ENCODE measurements around the gene ELK1.
"Not testable (repeated sequence)": the region's sequence is repeated elsewhere in the genome, so short reads cannot be mapped to it uniquely, and the experiment has no call there.

The ELK1 gene

GRCh38 chrX:47650164-47651042 is at the start of gene ELK1:
Gene ELK1, minus strand, starts transcription at chrX:47650563. Its CDS starts 9,122 bp downstream, at chrX:47641441.
- DNase-seq (ENCODE audit: low read depth), result peak; percentile 82

- peak; percentile 30 for DNase-seq (ENCODE audit: low read depth)
Measured at GRCh38 chrX:47697181-47697580, 46.8 kb upstream of the ELK1 start.

- no peak for DNase-seq (ENCODE audit: low read depth)
Measured at GRCh38 chrX:47690175-47690574, 39.8 kb upstream of the ELK1 start.

GRCh38 chrX:47687263-47687662 is 36.9 kb upstream of the ELK1 start:
- no peak for DNase-seq (ENCODE audit: low read depth)

GRCh38 chrX:47683829-47684205 is 33.5 kb upstream of the ELK1 start:
- no peak for DNase-seq (ENCODE audit: low read depth)

GRCh38 chrX:47683184-47683828 is 32.9 kb upstream of the ELK1 start:
- no peak for DNase-seq (ENCODE audit: low read depth)

- not testable (repeated sequence) for DNase-seq (ENCODE audit: low read depth)
Measured at GRCh38 chrX:47675959-47676859, 25.8 kb upstream of the ELK1 start.

- no peak for DNase-seq (ENCODE audit: low read depth)
Measured at GRCh38 chrX:47674776-47675175, 24.4 kb upstream of the ELK1 start.

GRCh38 chrX:47665797-47666196 is 15.4 kb upstream of the ELK1 start:
- not testable (repeated sequence) for DNase-seq (ENCODE audit: low read depth)

- DNase-seq (ENCODE audit: low read depth), result no peak
Measured at GRCh38 chrX:47664737-47665136, 14.4 kb upstream of the ELK1 start.

- DNase-seq (ENCODE audit: low read depth), result peak; percentile 87
Measured at GRCh38 chrX:47662144-47662657, 11.8 kb upstream of the ELK1 start.

GRCh38 chrX:47661539-47661938 is 11.2 kb upstream of the ELK1 start:
- no peak for DNase-seq (ENCODE audit: low read depth)

GRCh38 chrX:47659421-47659726 is 9.0 kb upstream of the ELK1 start:
- no peak for DNase-seq (ENCODE audit: low read depth)

GRCh38 chrX:47658684-47659420 is 8.5 kb upstream of the ELK1 start, which contains the start of gene UXT:
Gene UXT, minus strand, starts transcription at chrX:47659180. Its CDS starts 253 bp downstream, at chrX:47658927.
- peak; percentile 76 for DNase-seq (ENCODE audit: low read depth)

- DNase-seq (ENCODE audit: low read depth), result no peak
Measured at GRCh38 chrX:47658301-47658683, 7.9 kb upstream of the ELK1 start.

GRCh38 chrX:47651043-47651905 is 911 bp upstream of the ELK1 start:
- DNase-seq (ENCODE audit: low read depth), result no peak

- no peak for DNase-seq (ENCODE audit: low read depth)
Measured at GRCh38 chrX:47649781-47650163, 591 bp downstream of the ELK1 start.

- no peak for DNase-seq (ENCODE audit: low read depth)
Measured at GRCh38 chrX:47649271-47649670, 1.1 kb downstream of the ELK1 start.

- DNase-seq (ENCODE audit: low read depth), result no peak
Measured at GRCh38 chrX:47648376-47648775, 2.0 kb downstream of the ELK1 start.

- DNase-seq (ENCODE audit: low read depth), result no peak
Measured at GRCh38 chrX:47646636-47647035, 3.7 kb downstream of the ELK1 start.

GRCh38 chrX:47645530-47645929 is 4.8 kb downstream of the ELK1 start:
- DNase-seq (ENCODE audit: low read depth), result no peak
